Esophagus muscularis mucosa (tissue), 4 donors: ENCODE data around the gene COL26A1.

ENCODE experiments used
- EP300 ChIP-seq: sonication (generic); formaldehyde crosslinking; IDR thresholded peaks from one replicate; pipeline ENCODE4 v1.6.1; 2017; ENCODE audit warnings: antibody characterized with exemption
- POLR2A ChIP-seq: fragments of 450-650 bp; IDR thresholded peaks from one replicate; pipeline ENCODE4 v1.6.1; 2017; ENCODE audit warnings: antibody characterized with exemption, moderate library complexity, mild to moderate bottlenecking, low read depth
- POLR2AphosphoS5 ChIP-seq, 2 donors: sonication (generic); formaldehyde crosslinking; IDR thresholded peaks; one replicate each; pipeline ENCODE4 v1.6.1; 2017; ENCODE audit warnings: antibody characterized with exemption in 2 of 2
- TF ChIP-seq, protein P1 (sequence below), 3 experiments: fragments of 200-600 bp in 2 of 3; fragments of 450-650 bp in 1 of 3; sonication (generic) in 2 of 3; IDR thresholded peaks; one replicate each; pipeline ENCODE4 v1.5.1; 2017 to 2019; ENCODE audit warnings: antibody characterized with exemption in 3 of 3, mild to moderate bottlenecking in 2 of 3, moderate library complexity in 1 of 3

- no peak for TF ChIP-seq POLR2A
- TF ChIP-seq POLR2AphosphoS5 (IDR thresholded peaks at IDR 0.05): no peak
- TF ChIP-seq, protein P1, sequence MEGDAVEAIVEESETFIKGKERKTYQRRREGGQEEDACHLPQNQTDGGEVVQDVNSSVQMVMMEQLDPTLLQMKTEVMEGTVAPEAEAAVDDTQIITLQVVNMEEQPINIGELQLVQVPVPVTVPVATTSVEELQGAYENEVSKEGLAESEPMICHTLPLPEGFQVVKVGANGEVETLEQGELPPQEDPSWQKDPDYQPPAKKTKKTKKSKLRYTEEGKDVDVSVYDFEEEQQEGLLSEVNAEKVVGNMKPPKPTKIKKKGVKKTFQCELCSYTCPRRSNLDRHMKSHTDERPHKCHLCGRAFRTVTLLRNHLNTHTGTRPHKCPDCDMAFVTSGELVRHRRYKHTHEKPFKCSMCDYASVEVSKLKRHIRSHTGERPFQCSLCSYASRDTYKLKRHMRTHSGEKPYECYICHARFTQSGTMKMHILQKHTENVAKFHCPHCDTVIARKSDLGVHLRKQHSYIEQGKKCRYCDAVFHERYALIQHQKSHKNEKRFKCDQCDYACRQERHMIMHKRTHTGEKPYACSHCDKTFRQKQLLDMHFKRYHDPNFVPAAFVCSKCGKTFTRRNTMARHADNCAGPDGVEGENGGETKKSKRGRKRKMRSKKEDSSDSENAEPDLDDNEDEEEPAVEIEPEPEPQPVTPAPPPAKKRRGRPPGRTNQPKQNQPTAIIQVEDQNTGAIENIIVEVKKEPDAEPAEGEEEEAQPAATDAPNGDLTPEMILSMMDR (IDR thresholded peaks at IDR 0.05): no peak
- TF ChIP-seq EP300: no peak
Measured at GRCh38 chr7:101582971-101583370, 220.3 kb downstream of the COL26A1 start.
